Sigmoid colon (tissue), 7 donors: ENCODE measurements around the gene TSG101. TPM values are rescaled to one million over a fixed set of nuclear protein-coding genes. Genes with fewer than 3 reads are reported as not detected.

Source experiments
- DNase-seq: peaks from one replicate; pipeline ENCODE4 v3.0.0-alpha.2; 2019
- H3K27ac ChIP-seq, 4 donors: fragments of 200-600 bp; sonication (generic); one replicate each; pipeline ENCODE4 v1.5.1; 2016 to 2019; ENCODE audit warnings: mild to moderate bottlenecking in 1 of 4
- H3K27me3 ChIP-seq, 3 donors: fragments of 200-600 bp; sonication (generic); one replicate each; pipeline ENCODE4 v1.5.1; 2019; ENCODE audit warnings: mild to moderate bottlenecking in 1 of 3
- H3K36me3 ChIP-seq, 4 donors: fragments of 200-600 bp; sonication (generic); one replicate each; pipeline ENCODE4 v1.5.1; 2016 to 2019
- H3K4me1 ChIP-seq, 4 donors: fragments of 200-600 bp; sonication (generic); one replicate each; pipeline ENCODE4 v1.5.1; 2017 to 2019
- H3K4me3 ChIP-seq, 4 donors: fragments of 200-600 bp; sonication (generic); one replicate each; pipeline ENCODE4 v1.5.1; 2017 to 2019; ENCODE audit warnings: mild to moderate bottlenecking in 2 of 4, moderate library complexity in 1 of 4
- H3K9me3 ChIP-seq, 4 donors: fragments of 200-600 bp in 3 of 4; sonication (generic) in 3 of 4; one replicate each; pipeline versions ENCODE4 v1.5.1 to v1.6.1; 2013 to 2019
- CTCF ChIP-seq, 4 experiments: fragments of 450-650 bp in 3 of 4; fragments of 200-600 bp in 1 of 4; IDR thresholded peaks; one replicate each; pipeline ENCODE4 v1.5.1; 2016 to 2019; ENCODE audit warnings: antibody characterized with exemption in 4 of 4, mild to moderate bottlenecking in 3 of 4, moderate library complexity in 2 of 4
- EP300 ChIP-seq, 4 donors: sonication (generic); formaldehyde crosslinking; IDR thresholded peaks; one replicate each; pipeline ENCODE4 v1.6.1; 2017; ENCODE audit warnings: antibody characterized with exemption in 4 of 4
- POLR2A ChIP-seq, 2 donors: fragments of 450-650 bp; IDR thresholded peaks; one replicate each; pipeline ENCODE4 v1.6.1; 2016; ENCODE audit warnings: antibody characterized with exemption in 2 of 2, mild to moderate bottlenecking in 2 of 2, moderate library complexity in 2 of 2
- POLR2AphosphoS5 ChIP-seq, 4 donors: sonication (generic); formaldehyde crosslinking; IDR thresholded peaks; one replicate each; pipeline ENCODE4 v1.6.1; 2017; ENCODE audit warnings: antibody characterized with exemption in 4 of 4
- WGBS, 2 donors: extraction: QIAGEN DNeasy Blood & Tissue Kit; methylation state at CpG; one replicate each; pipeline ENCODE4 v1.1.7; 2013; 5-methylcytosine and 5-hydroxymethylcytosine counted together
- intact Hi-C: fragments of 100-400 bp; cut with DNase I; formaldehyde crosslinking; loops from one replicate; pipeline ENCODE4 v1.15.1; 2023
- polyA plus RNA-seq, 3 donors: library from polyadenylated mRNA; stranded (reverse); fragments of 200-250 nt; gene quantifications; one replicate each; pipeline ENCODE4 v1.2.3, GENCODE V29; 2013
- total RNA-seq, 4 donors: library from RNA; depleted of rRNA; stranded (reverse); fragments of >200 nt; gene quantifications; one replicate each; pipeline ENCODE4 v1.1.0, GENCODE V29; 2016
- donor health status: healthy with polysubstance abuse.
- donor health status: Bipolar disorder and iron deficiency.
- donor health status: healthy.

TSG101 gene
- total and polyA plus RNA-seq, 7 donors = 55.7 to 103 (median 90.7) TPM

GRCh38 chr11:18533365-18533764 is 6.6 kb upstream of the TSG101 start:
- no peak for DNase-seq
- Histone ChIP-seq H3K4me3 (no peak overlapping the region), H3K27me3 (no peaks in the 10 kb centered on the region), H3K9me3 (no peaks in the 10 kb centered on the region), H3K27ac (no peak overlapping the region), H3K36me3 (peaks cover 0 to 53% (median 7%) of the 10 kb centered on the region in 4 donors), H3K4me1 (no peaks in the 10 kb centered on the region)
- WGBS, 2 donors = 91 to 93% methylated on average over 3 of the region's 3 CpGs
- no peak for TF ChIP-seq POLR2AphosphoS5 (IDR thresholded peaks at IDR 0.05)
- TF ChIP-seq CTCF (IDR thresholded peaks at IDR 0.05) = no peak
- TF ChIP-seq EP300 (IDR thresholded peaks at IDR 0.05) = no peak
- no peak for TF ChIP-seq POLR2A (IDR thresholded peaks at IDR 0.05)
- intact Hi-C loops = no loop called here

GRCh38 chr11:18527512-18527911 is 770 bp upstream of the TSG101 start:
- peak overlapping the region; percentile 82 to 95 (median 90) for H3K4me3 ChIP-seq
- TF ChIP-seq CTCF (IDR thresholded peaks at IDR 0.05) (no peak), EP300 (IDR thresholded peaks at IDR 0.05) (no peak), POLR2AphosphoS5 (IDR thresholded peaks at IDR 0.05) (no peak), POLR2A (IDR thresholded peaks at IDR 0.05) (no peak)
- no peak for DNase-seq
- no peaks in the 10 kb centered on the region for H3K27me3 ChIP-seq
- H3K4me1 ChIP-seq = peaks cover 0 to 27% (median 21%) of the 10 kb centered on the region in 4 donors
- H3K9me3 ChIP-seq = no peaks in the 10 kb centered on the region
- intact Hi-C loops = loop anchor here (5.0 kb wide), 4 partner anchors 105 to 1175 kb away; partner anchors contain the start of genes NCR3LG1 and SPTY2D1
- peak overlapping the region; percentile 88 to 95 (median 92) for H3K27ac ChIP-seq
- peaks cover 0 to 15% (median 6%) of the 10 kb centered on the region in 4 donors for H3K36me3 ChIP-seq
- 23 to 44% methylated on average over 5 of the region's 5 CpGs for WGBS, 2 donors

- 1% methylated on average over 8 of the region's 8 CpGs for WGBS, 2 donors
- Histone ChIP-seq H3K4me3 (peak overlapping the region; percentile 82 to 95 (median 90)), H3K27ac (peak overlapping the region; percentile 88 to 95 (median 92)), H3K4me1 (peaks cover 0 to 27% (median 22%) of the 10 kb centered on the region in 4 donors), H3K9me3 (no peaks in the 10 kb centered on the region), H3K36me3 (peaks cover 0 to 5% (median under 1%) of the 10 kb centered on the region in 4 donors), H3K27me3 (no peaks in the 10 kb centered on the region)
- DNase-seq = no peak
- intact Hi-C loops = loop anchor here (1.0 to 5.0 kb wide), 5 partner anchors 106 to 1174 kb away; partner anchors contain the start of genes NCR3LG1 and SPTY2D1
- no peak for TF ChIP-seq POLR2AphosphoS5 (IDR thresholded peaks at IDR 0.05)
- no peak for TF ChIP-seq EP300 (IDR thresholded peaks at IDR 0.05)
- TF ChIP-seq POLR2A (IDR thresholded peaks at IDR 0.05) = no peak
- no peak for TF ChIP-seq CTCF (IDR thresholded peaks at IDR 0.05)
Measured at GRCh38 chr11:18526130-18526520, 617 bp downstream of the TSG101 start.

- H3K4me3 ChIP-seq = no peak overlapping the region
- H3K9me3 ChIP-seq = no peaks in the 10 kb centered on the region
- TF ChIP-seq POLR2A (IDR thresholded peaks at IDR 0.05) (no peak), EP300 (IDR thresholded peaks at IDR 0.05) (no peak), CTCF (IDR thresholded peaks at IDR 0.05) (no peak), POLR2AphosphoS5 (IDR thresholded peaks at IDR 0.05) (no peak)
- DNase-seq = no peak
- H3K4me1 ChIP-seq = peaks cover 0 to 27% (median 22%) of the 10 kb centered on the region in 4 donors
- WGBS, 2 donors = 72 to 85% methylated on average over 1 of the region's 1 CpG
- H3K27me3 ChIP-seq = no peaks in the 10 kb centered on the region
- H3K27ac ChIP-seq = no peak overlapping the region
- no peaks in the 10 kb centered on the region for H3K36me3 ChIP-seq
- intact Hi-C loops = no loop called here
Measured at GRCh38 chr11:18524248-18524647, 2.5 kb downstream of the TSG101 start.

- H3K4me1 ChIP-seq = peaks cover 0 to 27% (median 22%) of the 10 kb centered on the region in 4 donors
- no peak overlapping the region for H3K27ac ChIP-seq
- TF ChIP-seq CTCF (IDR thresholded peaks at IDR 0.05) (no peak), EP300 (IDR thresholded peaks at IDR 0.05) (no peak), POLR2AphosphoS5 (IDR thresholded peaks at IDR 0.05) (no peak), POLR2A (IDR thresholded peaks at IDR 0.05) (no peak)
- WGBS, 2 donors = 44 to 78% methylated on average over 3 of the region's 3 CpGs
- H3K4me3 ChIP-seq = no peak overlapping the region
- intact Hi-C loops = no loop called here
- DNase-seq = no peak
- no peaks in the 10 kb centered on the region for H3K9me3 ChIP-seq
- no peaks in the 10 kb centered on the region for H3K27me3 ChIP-seq
- H3K36me3 ChIP-seq = peaks cover 0 to 7% (median 2%) of the 10 kb centered on the region in 4 donors
Measured at GRCh38 chr11:18523084-18523483, 3.7 kb downstream of the TSG101 start.
